Lower leg skin (tissue), 4 donors: Measurements from ENCODE around the gene PGAM5. TPM values are rescaled to one million over a fixed set of nuclear protein-coding genes. Genes with fewer than 3 reads are reported as not detected.

Experiments used
- DNase-seq, 2 donors: peaks; one replicate each; pipeline ENCODE4 v3.0.0-alpha.2; 2019; ENCODE audit warnings: low spot score in 2 of 2
- H3K4me3 ChIP-seq: fragments of 200-600 bp; sonication (generic); 2 replicates; pipeline ENCODE4 v1.5.1; 2017; ENCODE audit warnings: mild to moderate bottlenecking, low read depth; ENCODE audit not compliant: poor library complexity, severe bottlenecking
- CTCF ChIP-seq, 3 donors: fragments of 450-650 bp; IDR thresholded peaks; one replicate each; pipeline ENCODE4 v1.5.1; 2016; ENCODE audit warnings: antibody characterized with exemption in 3 of 3, mild to moderate bottlenecking in 3 of 3, moderate library complexity in 2 of 3
- POLR2A ChIP-seq, 2 donors: fragments of 450-650 bp; IDR thresholded peaks; one replicate each; pipeline ENCODE4 v1.6.1; 2016 to 2017; ENCODE audit warnings: antibody characterized with exemption in 2 of 2, mild to moderate bottlenecking in 1 of 2, moderate library complexity in 1 of 2
- WGBS, 2 donors: methylation state at CpG; one replicate each; pipeline ENCODE4 v1.1.5; 2018; 5-methylcytosine and 5-hydroxymethylcytosine counted together
- intact Hi-C: fragments of 100-400 bp; cut with DNase I; formaldehyde crosslinking; loops from one replicate; pipeline ENCODE4 v1.15.0; 2023; ENCODE audit warnings: low total_unique reads
- total RNA-seq, 4 donors: library from RNA; depleted of rRNA; stranded (reverse); fragments of >200 nt; gene quantifications; one replicate each; pipeline ENCODE4 v1.1.0, GENCODE V29; 2016

PGAM5 gene
- total RNA-seq, 4 donors from 2014 or later = 28.1 to 54.6 (median 32.8) TPM

- no peak for DNase-seq
- intact Hi-C loops = no loop called here
- 89 to 91% methylated on average over 12 of the region's 12 CpGs for WGBS, 2 donors
- TF ChIP-seq CTCF (IDR thresholded peaks at IDR 0.05) (no peak), POLR2A (IDR thresholded peaks at IDR 0.05) (no peak)
- H3K4me3 ChIP-seq = no peak overlapping the region
Measured at GRCh38 chr12:132672678-132673077, 38.0 kb upstream of the PGAM5 start.

DNA sequence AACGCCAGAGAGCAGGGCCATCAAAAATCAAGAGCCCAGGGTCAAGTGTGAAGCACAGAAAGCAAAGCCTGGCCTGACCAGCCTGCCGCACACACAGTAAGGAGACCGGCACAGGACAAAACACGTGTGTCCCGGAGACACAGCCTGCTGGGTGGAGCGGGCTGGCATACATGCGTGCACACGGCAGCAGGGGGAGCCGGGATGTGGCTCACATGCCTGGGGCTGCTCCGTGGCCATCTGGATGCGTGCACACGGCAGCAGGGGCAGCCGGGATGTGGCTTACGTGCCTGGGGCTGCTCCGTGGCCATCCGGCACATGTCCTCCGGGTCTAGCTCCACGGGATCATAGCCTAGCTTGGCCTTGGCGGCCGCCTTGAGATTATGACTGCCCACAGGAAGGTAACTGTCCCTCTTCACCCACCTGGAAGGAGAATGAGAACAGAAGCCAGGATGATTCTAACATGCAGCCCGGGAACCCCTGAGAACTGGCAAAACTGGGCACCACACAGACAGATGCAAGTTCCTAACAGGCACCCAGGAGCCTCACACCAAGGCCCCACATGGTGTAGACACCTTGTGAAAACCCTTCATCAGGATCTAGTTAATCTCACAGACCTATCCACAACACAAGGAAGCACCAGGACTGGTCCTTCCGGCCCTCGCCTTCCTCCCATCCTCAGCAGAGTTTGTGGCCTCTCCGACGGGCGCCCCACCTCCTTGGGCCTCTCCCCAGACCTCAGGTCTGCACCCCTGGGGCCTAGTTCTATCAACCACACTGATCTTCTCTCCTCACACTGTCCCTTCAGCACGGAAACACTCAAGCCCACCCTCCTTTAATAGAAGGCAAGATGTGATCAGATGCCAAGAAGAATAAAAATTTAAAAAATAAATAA, 37.1 kb upstream of the PGAM5 start:
- no peak for DNase-seq
- 92 to 94% methylated on average over 13 to 27 of the region's 27 CpGs for WGBS, 2 donors
- no peak for TF ChIP-seq CTCF (IDR thresholded peaks at IDR 0.05)
- intact Hi-C loops = no loop called here
- H3K4me3 ChIP-seq = no peak overlapping the region

- WGBS, 2 donors = 95 to 96% methylated on average over 5 of the region's 5 CpGs
- intact Hi-C loops = no loop called here
Measured at GRCh38 chr12:132674561-132674960, 36.1 kb upstream of the PGAM5 start.

DNA sequence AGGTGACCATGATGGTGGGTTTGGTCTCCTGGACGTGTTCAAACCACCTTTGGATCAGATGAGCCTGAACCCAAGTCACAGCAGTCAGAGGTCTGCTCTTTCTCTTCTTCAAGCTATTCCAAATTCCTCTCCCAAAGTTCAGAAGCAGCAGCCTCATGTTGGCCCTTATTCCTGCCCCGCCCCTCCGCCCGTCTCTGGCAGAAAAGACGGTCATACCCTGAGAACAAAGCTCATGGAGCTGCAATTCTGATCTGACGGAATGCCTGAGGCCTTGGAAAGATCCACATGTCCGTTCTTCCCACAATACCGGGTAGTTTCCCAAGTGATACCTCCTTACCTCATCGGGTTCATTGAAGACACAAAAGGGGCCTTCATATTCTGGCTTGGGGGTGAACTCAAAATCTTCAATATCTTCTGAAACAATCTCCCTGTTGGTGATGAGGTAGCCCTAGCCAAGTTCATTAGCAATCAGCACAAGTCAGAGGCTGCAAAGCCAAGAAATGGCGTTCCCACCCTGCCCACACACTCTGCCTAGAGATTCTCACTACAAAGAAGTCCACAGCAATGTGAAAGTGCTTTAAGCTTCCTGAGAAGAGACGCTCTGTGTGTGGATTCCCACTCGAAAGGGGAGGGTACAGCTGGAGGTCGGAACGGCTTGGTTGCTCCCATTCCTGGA, 34.7 kb upstream of the PGAM5 start:
- no peak for DNase-seq
- TF ChIP-seq POLR2A (IDR thresholded peaks at IDR 0.05) (no peak), CTCF (IDR thresholded peaks at IDR 0.05) (no peak)

More at GRCh38 chr12:132674561-132674960, 36.1 kb upstream of the PGAM5 start:
- TF ChIP-seq POLR2A (IDR thresholded peaks at IDR 0.05) (no peak), CTCF (IDR thresholded peaks at IDR 0.05) (no peak)
- DNase-seq = no peak
- H3K4me3 ChIP-seq = no peak overlapping the region

DNA sequence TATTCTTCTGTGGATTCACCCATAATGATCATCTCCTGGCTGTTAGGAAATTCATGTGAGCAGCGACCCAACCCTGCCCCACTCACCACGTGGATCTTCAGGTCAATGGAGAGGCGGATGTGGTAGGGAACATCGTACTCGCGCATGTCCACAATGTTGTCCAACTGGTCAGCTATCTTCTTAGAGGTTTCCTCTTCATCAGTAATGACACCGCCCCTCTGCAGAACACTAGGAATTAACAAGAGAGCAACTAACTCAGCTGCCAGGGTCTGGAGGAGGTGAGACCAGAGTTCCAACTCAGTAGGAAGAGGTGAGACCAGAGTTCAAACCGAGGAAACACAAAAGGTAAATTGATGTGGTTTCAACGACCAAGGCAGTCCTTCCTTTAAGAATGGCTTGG, 33.1 kb upstream of the PGAM5 start:
- intact Hi-C loops = no loop called here
- WGBS, 2 donors = 90 to 94% methylated on average over 9 of the region's 9 CpGs
- DNase-seq = no peak
- TF ChIP-seq POLR2A (IDR thresholded peaks at IDR 0.05) (no peak), CTCF (IDR thresholded peaks at IDR 0.05) (no peak)
- no peak overlapping the region for H3K4me3 ChIP-seq

More for the DNA sequence above, 34.7 kb upstream of the PGAM5 start:
- whole genome bisulfite sequencing, 2 donors = 62 to 89% methylated on average over 14 of the region's 14 CpGs
- no peak overlapping the region for H3K4me3 ChIP-seq
- intact Hi-C loops = no loop called here
